Endothelial cell of umbilical vein (primary cell): ENCODE results near the gene CHD9.

Experiments used
- CTCF ChIP-seq, 2 donors: IDR thresholded peaks; 1 replicate in 1 of 2; 2 replicates in 1 of 2; pipeline ENCODE4 v1.5.1; 2011; ENCODE audit warnings: low read length in 2 of 2, mild to moderate bottlenecking in 2 of 2, moderate library complexity in 2 of 2, control low read depth in 1 of 2, inconsistent platforms in 1 of 2, low read depth in 1 of 2; ENCODE audit not compliant: insufficient read depth in 1 of 2; ENCODE audit errors: extremely low read depth in 1 of 2
- EZH2 ChIP-seq: IDR thresholded peaks from 2 replicates; pipeline ENCODE4 v1.6.1; 2012; ENCODE audit warnings: borderline replicate concordance, low read depth, mild to moderate bottlenecking, moderate library complexity, low read length, inconsistent platforms; ENCODE audit not compliant: severe bottlenecking
- GATA2 ChIP-seq: IDR thresholded peaks from 2 replicates; pipeline ENCODE4 v1.7.0; 2011; ENCODE audit warnings: low read depth, mild to moderate bottlenecking, moderate library complexity, mixed read lengths, low read length; ENCODE audit not compliant: insufficient read length, insufficient read depth
- JUN ChIP-seq: IDR thresholded peaks from 2 replicates; pipeline ENCODE4 v1.6.1; 2011; ENCODE audit warnings: borderline replicate concordance, low read depth; ENCODE audit not compliant: insufficient read length, insufficient read depth
- POLR2A ChIP-seq: IDR thresholded peaks from 2 replicates; pipeline ENCODE4 v1.6.1; 2012; ENCODE audit warnings: low read depth, mild to moderate bottlenecking, control low read depth, low read length

GRCh38 chr16:53055541-53056391 lies 975 bp downstream of the CHD9 start:
- TF ChIP-seq CTCF (IDR thresholded peaks at IDR 0.05; ENCODE audit: extremely low read depth in 1 of 2, insufficient read depth in 1 of 2, low read depth in 1 of 2, low read length in 2 of 2), result no peak
- peak; percentile 61 for TF ChIP-seq GATA2
- TF ChIP-seq POLR2A, result peak; percentile 4
- TF ChIP-seq JUN, result no peak
- TF ChIP-seq EZH2, result no peak
